Panc1 (cell line): ENCODE results near the gene PCK2.

Source experiments
- REST ChIP-seq, 2 experiments: IDR thresholded peaks; 2 replicates each; pipeline ENCODE4 v1.6.1; 2011 to 2012; ENCODE audit warnings: low read depth in 2 of 2, control low read depth in 1 of 2, low read length in 1 of 2, mild to moderate bottlenecking in 1 of 2, moderate library complexity in 1 of 2; ENCODE audit not compliant: insufficient read depth in 1 of 2
- TCF7L2 ChIP-seq: IDR thresholded peaks from 2 replicates; pipeline ENCODE4 v1.6.1; 2011; ENCODE audit warnings: mild to moderate bottlenecking, low read depth, low read length, inconsistent platforms
- TF ChIP-seq, protein P1 (sequence below): fragments of 450-650 bp; IDR thresholded peaks from 2 replicates; pipeline ENCODE4 v1.5.1; 2017; ENCODE audit warnings: mild to moderate bottlenecking

GRCh38 chr14:24149302-24149969 lies 55.3 kb downstream of the PCK2 start:
- TF ChIP-seq REST (IDR thresholded peaks at IDR 0.05; ENCODE audit: insufficient read depth in 1 of 2, low read depth in 2 of 2, low read length in 1 of 2) (no peak), TCF7L2 (no peak)
- TF ChIP-seq, protein P1, sequence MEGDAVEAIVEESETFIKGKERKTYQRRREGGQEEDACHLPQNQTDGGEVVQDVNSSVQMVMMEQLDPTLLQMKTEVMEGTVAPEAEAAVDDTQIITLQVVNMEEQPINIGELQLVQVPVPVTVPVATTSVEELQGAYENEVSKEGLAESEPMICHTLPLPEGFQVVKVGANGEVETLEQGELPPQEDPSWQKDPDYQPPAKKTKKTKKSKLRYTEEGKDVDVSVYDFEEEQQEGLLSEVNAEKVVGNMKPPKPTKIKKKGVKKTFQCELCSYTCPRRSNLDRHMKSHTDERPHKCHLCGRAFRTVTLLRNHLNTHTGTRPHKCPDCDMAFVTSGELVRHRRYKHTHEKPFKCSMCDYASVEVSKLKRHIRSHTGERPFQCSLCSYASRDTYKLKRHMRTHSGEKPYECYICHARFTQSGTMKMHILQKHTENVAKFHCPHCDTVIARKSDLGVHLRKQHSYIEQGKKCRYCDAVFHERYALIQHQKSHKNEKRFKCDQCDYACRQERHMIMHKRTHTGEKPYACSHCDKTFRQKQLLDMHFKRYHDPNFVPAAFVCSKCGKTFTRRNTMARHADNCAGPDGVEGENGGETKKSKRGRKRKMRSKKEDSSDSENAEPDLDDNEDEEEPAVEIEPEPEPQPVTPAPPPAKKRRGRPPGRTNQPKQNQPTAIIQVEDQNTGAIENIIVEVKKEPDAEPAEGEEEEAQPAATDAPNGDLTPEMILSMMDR: no peak
